ENCODE data around the gene PIK3CB.

DNA sequence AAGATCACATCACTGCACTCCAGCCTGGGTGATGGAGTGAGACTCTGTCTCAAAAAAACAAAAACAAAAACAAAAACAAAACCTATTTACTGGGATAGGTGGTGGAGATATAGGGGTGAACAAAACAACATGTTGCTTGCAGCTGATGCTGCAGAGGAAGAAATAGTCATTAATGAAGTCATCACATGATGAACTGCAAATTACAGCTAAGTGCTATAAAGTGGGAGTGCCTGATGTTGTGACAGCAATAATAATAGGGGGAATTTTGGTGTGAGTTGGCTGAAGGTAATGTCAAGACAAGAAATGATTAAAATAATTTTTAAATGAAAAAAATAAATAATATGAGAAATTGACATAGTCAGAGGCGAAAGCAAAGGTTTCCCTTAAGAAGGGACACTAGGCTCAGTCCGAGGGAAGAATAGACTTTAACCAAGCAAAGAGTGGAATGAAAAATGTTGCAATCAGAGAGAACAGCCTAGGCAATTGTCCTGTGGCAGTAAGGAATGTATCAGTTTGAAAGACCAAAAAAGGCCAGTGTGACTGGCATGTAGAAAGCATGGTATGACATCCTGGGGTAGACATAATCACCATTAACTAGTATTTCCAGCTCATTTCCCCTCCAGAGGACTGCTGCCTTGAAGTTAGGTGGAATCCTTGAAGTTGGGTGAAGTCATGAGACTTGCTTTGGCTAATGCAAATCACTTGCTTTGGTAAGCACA, 14.7 kb upstream of the PIK3CB start:
- TF ChIP-seq, protein P1, sequence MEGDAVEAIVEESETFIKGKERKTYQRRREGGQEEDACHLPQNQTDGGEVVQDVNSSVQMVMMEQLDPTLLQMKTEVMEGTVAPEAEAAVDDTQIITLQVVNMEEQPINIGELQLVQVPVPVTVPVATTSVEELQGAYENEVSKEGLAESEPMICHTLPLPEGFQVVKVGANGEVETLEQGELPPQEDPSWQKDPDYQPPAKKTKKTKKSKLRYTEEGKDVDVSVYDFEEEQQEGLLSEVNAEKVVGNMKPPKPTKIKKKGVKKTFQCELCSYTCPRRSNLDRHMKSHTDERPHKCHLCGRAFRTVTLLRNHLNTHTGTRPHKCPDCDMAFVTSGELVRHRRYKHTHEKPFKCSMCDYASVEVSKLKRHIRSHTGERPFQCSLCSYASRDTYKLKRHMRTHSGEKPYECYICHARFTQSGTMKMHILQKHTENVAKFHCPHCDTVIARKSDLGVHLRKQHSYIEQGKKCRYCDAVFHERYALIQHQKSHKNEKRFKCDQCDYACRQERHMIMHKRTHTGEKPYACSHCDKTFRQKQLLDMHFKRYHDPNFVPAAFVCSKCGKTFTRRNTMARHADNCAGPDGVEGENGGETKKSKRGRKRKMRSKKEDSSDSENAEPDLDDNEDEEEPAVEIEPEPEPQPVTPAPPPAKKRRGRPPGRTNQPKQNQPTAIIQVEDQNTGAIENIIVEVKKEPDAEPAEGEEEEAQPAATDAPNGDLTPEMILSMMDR (IDR thresholded peaks at IDR 0.05) = no peak
- TF ChIP-seq POLR2A (IDR thresholded peaks at IDR 0.05) = no peak

Data from thyroid gland (tissue), 4 donors.